Upper lobe of left lung (tissue), 4 donors: ENCODE measurements around the gene LNX2.

Experiments
- EP300 ChIP-seq, 4 donors: sonication (generic); formaldehyde crosslinking; IDR thresholded peaks; one replicate each; pipeline ENCODE4 v1.5.1; 2017; ENCODE audit warnings: antibody characterized with exemption in 4 of 4, control low read depth in 2 of 4
- TF ChIP-seq, protein P1 (sequence below), 6 experiments: fragments of 450-650 bp in 4 of 6; fragments of 200-600 bp in 2 of 6; sonication (generic) in 2 of 6; IDR thresholded peaks; one replicate each; pipeline ENCODE4 v1.5.1; 2016 to 2019; ENCODE audit warnings: antibody characterized with exemption in 6 of 6

DNA sequence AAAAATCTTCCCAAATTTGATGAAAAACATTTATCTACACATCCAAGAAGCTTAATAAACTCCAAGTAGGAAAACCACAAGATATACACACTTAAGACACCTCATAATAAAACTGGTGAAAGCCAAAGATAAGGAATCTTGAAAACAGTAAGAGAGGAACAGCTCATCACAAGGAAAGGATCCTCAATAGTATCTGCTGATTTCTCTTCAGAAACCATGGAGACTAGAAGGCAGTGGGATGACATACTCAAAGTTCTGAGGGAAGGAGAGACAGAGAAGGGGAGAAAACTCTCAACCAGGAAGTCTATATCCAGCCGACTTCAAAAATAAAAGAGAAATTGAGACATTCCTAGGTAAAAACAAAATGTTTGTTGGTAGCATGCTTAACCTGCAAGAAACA, 45.7 kb downstream of the LNX2 start:
- TF ChIP-seq, protein P1, sequence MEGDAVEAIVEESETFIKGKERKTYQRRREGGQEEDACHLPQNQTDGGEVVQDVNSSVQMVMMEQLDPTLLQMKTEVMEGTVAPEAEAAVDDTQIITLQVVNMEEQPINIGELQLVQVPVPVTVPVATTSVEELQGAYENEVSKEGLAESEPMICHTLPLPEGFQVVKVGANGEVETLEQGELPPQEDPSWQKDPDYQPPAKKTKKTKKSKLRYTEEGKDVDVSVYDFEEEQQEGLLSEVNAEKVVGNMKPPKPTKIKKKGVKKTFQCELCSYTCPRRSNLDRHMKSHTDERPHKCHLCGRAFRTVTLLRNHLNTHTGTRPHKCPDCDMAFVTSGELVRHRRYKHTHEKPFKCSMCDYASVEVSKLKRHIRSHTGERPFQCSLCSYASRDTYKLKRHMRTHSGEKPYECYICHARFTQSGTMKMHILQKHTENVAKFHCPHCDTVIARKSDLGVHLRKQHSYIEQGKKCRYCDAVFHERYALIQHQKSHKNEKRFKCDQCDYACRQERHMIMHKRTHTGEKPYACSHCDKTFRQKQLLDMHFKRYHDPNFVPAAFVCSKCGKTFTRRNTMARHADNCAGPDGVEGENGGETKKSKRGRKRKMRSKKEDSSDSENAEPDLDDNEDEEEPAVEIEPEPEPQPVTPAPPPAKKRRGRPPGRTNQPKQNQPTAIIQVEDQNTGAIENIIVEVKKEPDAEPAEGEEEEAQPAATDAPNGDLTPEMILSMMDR (IDR thresholded peaks at IDR 0.05), result no peak
- TF ChIP-seq EP300 (IDR thresholded peaks at IDR 0.05), result no peak
